ENCODE results near the gene PREB.

DNA sequence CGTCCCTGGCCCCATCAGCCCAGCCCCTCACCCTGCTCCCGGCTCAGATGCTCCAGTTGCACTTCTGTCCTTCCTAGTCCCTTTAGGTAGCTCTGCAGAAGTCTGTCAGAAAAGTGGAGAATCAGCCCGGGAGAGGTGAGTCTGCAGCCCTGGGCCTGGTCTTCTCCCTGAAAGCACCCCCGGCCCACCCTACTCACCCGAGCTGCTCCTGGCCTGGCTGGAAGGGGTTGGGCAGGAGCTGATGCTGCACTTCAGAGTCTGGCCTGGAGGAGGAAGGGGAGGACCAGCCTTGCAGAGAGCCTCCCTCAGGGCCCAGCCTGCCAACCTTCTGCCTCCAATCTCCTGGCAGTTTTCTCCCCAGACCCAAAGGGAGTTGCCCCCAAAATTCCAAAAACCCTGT is 32.1 kb downstream of the PREB start:
- no peak for TF ChIP-seq CTCF (IDR thresholded peaks at IDR 0.05; ENCODE audit: extremely low read depth in 1 of 2, insufficient read depth in 1 of 2, low read depth in 1 of 2, low read length in 2 of 2)
- no peak for TF ChIP-seq POLR2AphosphoS5 (IDR thresholded peaks at IDR 0.05; ENCODE audit: insufficient read depth, low read depth, low read length)
- no peak for TF ChIP-seq JUN (IDR thresholded peaks at IDR 0.05; ENCODE audit: borderline replicate concordance, insufficient read depth, insufficient read length, low read depth)
- no peak for TF ChIP-seq POLR2A (IDR thresholded peaks at IDR 0.05; ENCODE audit: low read depth, low read length)
- TF ChIP-seq FOS (IDR thresholded peaks at IDR 0.05; ENCODE audit: borderline replicate concordance, insufficient read depth, low read length): no peak
- no peak for TF ChIP-seq GATA2 (IDR thresholded peaks at IDR 0.05; ENCODE audit: insufficient read depth, insufficient read length, low read depth, low read length)
